Measurements from ENCODE around the gene TCN2. TPM values are rescaled to one million over a fixed set of nuclear protein-coding genes. Genes with fewer than 3 reads are reported as not detected.

Gene TCN2
- total RNA-seq, 4 donors from 2014 or later = 14.2 to 42.7 (median 33.3) TPM

DNA sequence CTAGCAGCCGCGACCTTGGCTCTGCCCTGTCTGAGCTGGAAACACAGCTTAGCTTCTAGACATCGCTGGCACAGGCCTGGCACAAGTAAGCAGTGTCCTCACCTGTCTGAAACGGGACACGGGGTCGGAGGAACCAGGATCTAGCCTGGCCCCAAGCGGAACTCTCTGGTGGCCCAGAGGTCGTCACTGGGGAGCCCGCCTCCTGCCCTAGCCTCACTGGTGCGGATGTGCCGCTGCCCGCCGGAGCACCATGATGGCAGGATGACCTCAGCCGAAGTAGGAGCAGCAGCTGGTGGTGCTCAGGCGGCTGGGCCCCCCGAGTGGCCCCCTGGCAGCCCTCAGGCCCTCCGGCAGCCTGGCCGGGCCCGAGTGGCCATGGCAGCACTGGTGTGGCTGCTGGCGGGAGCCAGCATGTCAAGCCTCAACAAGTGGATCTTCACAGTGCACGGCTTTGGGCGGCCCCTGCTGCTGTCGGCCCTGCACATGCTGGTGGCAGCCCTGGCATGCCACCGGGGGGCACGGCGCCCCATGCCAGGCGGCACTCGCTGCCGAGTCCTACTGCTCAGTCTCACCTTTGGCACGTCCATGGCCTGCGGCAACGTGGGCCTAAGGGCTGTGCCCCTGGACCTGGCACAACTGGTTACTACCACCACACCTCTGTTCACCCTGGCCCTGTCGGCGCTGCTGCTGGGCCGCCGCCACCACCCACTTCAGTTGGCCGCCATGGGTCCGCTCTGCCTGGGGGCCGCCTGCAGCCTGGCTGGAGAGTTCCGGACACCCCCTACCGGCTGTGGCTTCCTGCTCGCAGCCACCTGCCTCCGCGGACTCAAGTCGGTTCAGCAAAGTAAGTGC lies 29.5 kb downstream of the TCN2 start:
- H3K36me3 ChIP-seq = no peaks in the 10 kb centered on the region
- TF ChIP-seq POLR2AphosphoS5 (IDR thresholded peaks at IDR 0.05) (no peak), POLR2A (IDR thresholded peaks at IDR 0.05) (no peak), EP300 (IDR thresholded peaks at IDR 0.05) (no peak)
- TF ChIP-seq, protein P1, sequence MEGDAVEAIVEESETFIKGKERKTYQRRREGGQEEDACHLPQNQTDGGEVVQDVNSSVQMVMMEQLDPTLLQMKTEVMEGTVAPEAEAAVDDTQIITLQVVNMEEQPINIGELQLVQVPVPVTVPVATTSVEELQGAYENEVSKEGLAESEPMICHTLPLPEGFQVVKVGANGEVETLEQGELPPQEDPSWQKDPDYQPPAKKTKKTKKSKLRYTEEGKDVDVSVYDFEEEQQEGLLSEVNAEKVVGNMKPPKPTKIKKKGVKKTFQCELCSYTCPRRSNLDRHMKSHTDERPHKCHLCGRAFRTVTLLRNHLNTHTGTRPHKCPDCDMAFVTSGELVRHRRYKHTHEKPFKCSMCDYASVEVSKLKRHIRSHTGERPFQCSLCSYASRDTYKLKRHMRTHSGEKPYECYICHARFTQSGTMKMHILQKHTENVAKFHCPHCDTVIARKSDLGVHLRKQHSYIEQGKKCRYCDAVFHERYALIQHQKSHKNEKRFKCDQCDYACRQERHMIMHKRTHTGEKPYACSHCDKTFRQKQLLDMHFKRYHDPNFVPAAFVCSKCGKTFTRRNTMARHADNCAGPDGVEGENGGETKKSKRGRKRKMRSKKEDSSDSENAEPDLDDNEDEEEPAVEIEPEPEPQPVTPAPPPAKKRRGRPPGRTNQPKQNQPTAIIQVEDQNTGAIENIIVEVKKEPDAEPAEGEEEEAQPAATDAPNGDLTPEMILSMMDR (IDR thresholded peaks at IDR 0.05) = no peak
- ATAC-seq = no peak
- peak overlapping the region; percentile 70 to 80 for H3K4me3 ChIP-seq
- H3K27ac ChIP-seq = peak overlapping the region; percentile 77 to 95 (median 94)
- H3K27me3 ChIP-seq = no peaks in the 10 kb centered on the region
- WGBS, 2 donors (ENCODE audit: low coverage in 1 of 2) = 8 to 34% methylated on average over 2 to 12 of the region's 45 CpGs
- no peaks in the 10 kb centered on the region for H3K9me3 ChIP-seq
- peaks cover 0 to 58% (median 28%) of the 10 kb centered on the region in 3 donors for H3K4me1 ChIP-seq

DNA sequence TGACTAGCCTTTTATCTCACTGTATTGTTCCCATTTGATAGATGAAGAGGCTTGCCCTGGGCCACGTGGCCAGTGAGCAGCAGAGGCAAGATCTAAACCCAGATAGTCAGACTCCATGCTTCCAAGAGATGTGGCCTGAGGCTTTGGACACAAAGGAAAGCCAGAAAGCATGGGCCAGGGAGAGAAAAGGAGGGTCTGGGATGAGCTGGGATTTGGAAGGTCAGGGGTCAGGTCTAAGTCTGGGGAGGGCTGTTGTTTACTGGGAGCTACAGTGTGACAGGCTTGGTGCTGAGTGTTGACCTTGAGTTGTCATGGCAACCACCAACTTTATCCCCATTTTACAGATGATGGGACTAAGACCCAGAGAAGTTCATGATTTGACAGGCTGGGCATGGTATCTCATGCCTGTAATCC lies 30.7 kb downstream of the TCN2 start:
- H3K4me1 ChIP-seq = peaks cover 0 to 58% (median 28%) of the 10 kb centered on the region in 3 donors
- no peaks in the 10 kb centered on the region for H3K9me3 ChIP-seq
- WGBS, 2 donors (ENCODE audit: low coverage in 1 of 2) = 78% methylated on average over 1 of the region's 1 CpG; no CpG with 5 or more reads in 1 of the 2 donors
- no peaks in the 10 kb centered on the region for H3K27me3 ChIP-seq
- no peak overlapping the region for H3K27ac ChIP-seq
- ATAC-seq = no peak
- TF ChIP-seq, protein P1 (IDR thresholded peaks at IDR 0.05) = no peak
- no peaks in the 10 kb centered on the region for H3K36me3 ChIP-seq
- no peak overlapping the region for H3K4me3 ChIP-seq

DNA sequence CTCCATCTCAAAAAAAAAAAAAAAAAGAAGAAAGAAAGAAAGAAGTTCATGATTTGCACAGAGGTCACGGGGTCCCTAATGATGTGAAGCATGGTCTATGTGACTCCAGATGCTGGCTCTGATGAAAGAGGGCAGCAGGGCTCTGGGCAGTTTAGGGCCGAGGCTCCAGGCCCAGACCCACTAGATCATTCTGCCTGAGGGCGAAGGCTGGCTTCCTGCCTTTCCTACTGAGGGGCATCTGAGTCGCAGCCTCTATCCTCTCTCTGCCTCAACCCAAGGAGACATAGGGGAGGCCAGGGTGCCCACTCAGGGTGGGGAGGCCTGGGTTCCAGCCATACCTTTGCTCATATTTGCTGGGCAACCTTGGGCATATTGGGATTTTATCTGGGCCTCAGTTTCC lies 33.4 kb downstream of the TCN2 start:
- Histone ChIP-seq H3K9me3 (no peaks in the 10 kb centered on the region), H3K4me1 (peaks cover 0 to 65% (median 24%) of the 10 kb centered on the region in 3 donors), H3K36me3 (no peaks in the 10 kb centered on the region), H3K27me3 (no peaks in the 10 kb centered on the region), H3K27ac (no peak overlapping the region), H3K4me3 (no peak overlapping the region)
- TF ChIP-seq, protein P1 (IDR thresholded peaks at IDR 0.05) = no peak
- TF ChIP-seq POLR2AphosphoS5 (IDR thresholded peaks at IDR 0.05) = no peak
- no peak for TF ChIP-seq EP300 (IDR thresholded peaks at IDR 0.05)
- TF ChIP-seq POLR2A (IDR thresholded peaks at IDR 0.05) = no peak
- no peak for ATAC-seq
- 96% methylated on average over 3 of the region's 4 CpGs; no CpG with 5 or more reads in 1 of the 2 donors for WGBS, 2 donors (ENCODE audit: low coverage in 1 of 2)

DNA sequence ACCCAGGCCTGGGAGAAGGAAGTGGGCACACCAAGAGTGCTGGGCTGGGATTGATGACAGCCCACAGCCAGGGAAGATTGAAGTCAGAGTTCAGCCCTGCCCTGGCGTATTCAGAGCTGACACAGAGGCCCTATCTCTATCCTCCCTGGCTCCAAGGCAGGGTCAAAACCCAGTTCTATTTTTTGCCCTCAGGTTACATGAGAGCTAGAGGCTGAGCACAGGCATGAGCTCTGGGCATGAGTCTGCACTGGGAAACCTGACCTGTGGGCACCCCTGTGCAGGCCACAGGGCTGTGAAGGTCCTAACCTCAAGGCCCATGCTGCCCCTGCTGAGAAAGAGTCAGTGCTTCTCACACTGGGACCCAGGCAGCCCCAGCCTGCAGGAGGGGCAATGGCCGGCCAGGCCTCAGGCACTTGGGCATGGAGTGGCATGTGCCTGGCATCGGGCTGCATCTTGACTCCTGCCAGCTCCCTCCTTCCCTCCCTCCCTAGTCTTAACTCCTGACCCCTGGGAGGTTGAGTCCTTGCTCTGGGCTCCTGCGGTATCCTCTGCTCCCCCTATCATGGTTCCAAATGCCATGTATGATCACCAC lies 34.0 kb downstream of the TCN2 start:
- Histone ChIP-seq H3K36me3 (no peaks in the 10 kb centered on the region), H3K27me3 (no peaks in the 10 kb centered on the region), H3K4me3 (no peak overlapping the region), H3K4me1 (peaks cover 0 to 59% (median 24%) of the 10 kb centered on the region in 3 donors), H3K27ac (no peak overlapping the region), H3K9me3 (no peaks in the 10 kb centered on the region)
- no peak for ATAC-seq
- WGBS, 2 donors (ENCODE audit: low coverage in 1 of 2) = 94% methylated on average over 2 of the region's 4 CpGs; no CpG with 5 or more reads in 1 of the 2 donors
- TF ChIP-seq POLR2A (IDR thresholded peaks at IDR 0.05) (no peak), EP300 (IDR thresholded peaks at IDR 0.05) (no peak), POLR2AphosphoS5 (IDR thresholded peaks at IDR 0.05) (no peak)
- TF ChIP-seq, protein P1 (IDR thresholded peaks at IDR 0.05) = no peak
